Femur (tissue), 1 donor: Measurements from ENCODE around the gene THBD.

ENCODE experiments used
- DNase-seq: peaks from one replicate; pipeline ENCODE4 v3.0.0-alpha.2; 2017

Gene THBD

GRCh38 chr20:23061262-23061661 is 11.8 kb upstream of the THBD start:
- DNase-seq, result no peak

GRCh38 chr20:23060629-23061028 is 11.2 kb upstream of the THBD start:
- DNase-seq, result no peak

GRCh38 chr20:23059846-23060245 is 10.4 kb upstream of the THBD start:
- no peak for DNase-seq

- no peak for DNase-seq
Observed at GRCh38 chr20:23059001-23059400, 9.5 kb upstream of the THBD start.

GRCh38 chr20:23058240-23058639 is 8.8 kb upstream of the THBD start:
- DNase-seq, result no peak

GRCh38 chr20:23052904-23053303 is 3.4 kb upstream of the THBD start:
- no peak for DNase-seq

- peak; percentile 86 for DNase-seq
Observed at GRCh38 chr20:23050847-23051627, 1.6 kb upstream of the THBD start.

GRCh38 chr20:23050076-23050838 is 785 bp upstream of the THBD start:
- peak; percentile 44 for DNase-seq

- DNase-seq, result peak; percentile 64
Observed at GRCh38 chr20:23048283-23049200, 930 bp downstream of the THBD start.

GRCh38 chr20:23047738-23048214 is 1.7 kb downstream of the THBD start:
- no peak for DNase-seq

- DNase-seq, result no peak
Observed at GRCh38 chr20:23047001-23047737, 2.3 kb downstream of the THBD start.

GRCh38 chr20:23046431-23046830 is 3.0 kb downstream of the THBD start:
- DNase-seq, result no peak

GRCh38 chr20:23043376-23043775 is 6.1 kb downstream of the THBD start:
- no peak for DNase-seq

GRCh38 chr20:23042270-23042669 is 7.2 kb downstream of the THBD start:
- no peak for DNase-seq

GRCh38 chr20:23039885-23040508 is 9.5 kb downstream of the THBD start:
- DNase-seq, result no peak

GRCh38 chr20:23039136-23039875 is 10.2 kb downstream of the THBD start:
- no peak for DNase-seq

- no peak for DNase-seq
Observed at GRCh38 chr20:23037017-23037481, 12.4 kb downstream of the THBD start.

- no peak for DNase-seq
Observed at GRCh38 chr20:23036371-23036770, 13.1 kb downstream of the THBD start.

- no peak for DNase-seq
Observed at GRCh38 chr20:23035731-23036130, 13.7 kb downstream of the THBD start.

GRCh38 chr20:23034721-23035671 is 14.5 kb downstream of the THBD start, which contains the start of gene SSTR4:
Gene SSTR4, plus strand, starts transcription at chr20:23035312. Its CDS starts 172 bp downstream, at chr20:23035484.
- DNase-seq, result no peak
